NCI-H2029 (cell line): ENCODE data around the gene LCN12.

Experiments used
- DNase-seq: peaks from one replicate; lab custom pipeline; 2025; lab: John Stamatoyannopoulos, UW

The LCN12 gene, protein sequence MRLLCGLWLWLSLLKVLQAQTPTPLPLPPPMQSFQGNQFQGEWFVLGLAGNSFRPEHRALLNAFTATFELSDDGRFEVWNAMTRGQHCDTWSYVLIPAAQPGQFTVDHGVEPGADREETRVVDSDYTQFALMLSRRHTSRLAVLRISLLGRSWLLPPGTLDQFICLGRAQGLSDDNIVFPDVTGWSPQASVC

GRCh38 chr9:136951541-136952320, at the start of gene LCN12:
Gene LCN12 (plus strand): TSS chr9:136952273. CDS start chr9:136952328, 55 bp downstream.
- DNase-seq = no peak

DNA sequence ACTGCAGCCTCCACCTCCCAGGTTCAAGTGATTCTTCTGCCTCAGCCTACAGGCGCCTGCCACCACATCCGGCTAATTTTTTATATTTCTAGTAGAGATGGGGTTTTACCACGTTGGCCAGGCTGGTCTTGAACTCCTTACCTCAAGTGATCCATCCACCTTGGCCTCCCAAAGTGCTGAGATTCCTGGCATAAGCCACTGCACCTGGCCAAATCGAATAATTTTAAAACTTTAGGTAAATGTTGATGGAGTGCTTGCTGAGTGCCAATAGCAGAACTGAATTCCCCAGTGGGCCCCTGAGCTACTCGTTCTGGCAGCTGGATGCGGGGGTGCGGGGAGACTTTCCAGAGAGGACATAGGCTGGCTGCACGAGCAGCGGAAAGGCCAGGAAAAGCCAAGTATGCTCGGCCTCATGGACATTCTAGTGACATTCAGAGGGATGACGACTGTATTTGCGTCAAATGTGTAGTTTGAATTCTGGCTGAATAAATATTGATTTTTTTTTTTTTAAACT, 49.0 kb upstream of the LCN12 start:
- DNase-seq = no peak

DNA sequence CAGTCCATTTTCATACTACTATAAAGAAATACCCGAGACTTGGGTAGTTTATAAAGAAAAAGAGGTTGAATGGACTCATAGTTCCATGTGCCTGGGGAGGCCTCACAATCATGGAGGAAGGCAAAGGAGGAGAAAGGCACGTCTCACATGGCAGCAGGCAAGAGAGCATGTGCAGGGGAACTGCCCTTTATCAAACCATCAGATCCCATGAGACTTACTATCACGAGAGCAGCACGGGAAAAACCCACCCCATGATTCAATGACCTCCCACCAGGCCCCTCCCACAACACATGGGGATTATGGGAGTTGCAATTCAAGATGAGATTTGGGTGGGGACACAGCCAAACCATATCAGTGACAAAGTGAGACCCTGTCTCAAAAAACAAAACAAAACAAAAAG, 45.8 kb upstream of the LCN12 start:
- no peak for DNase-seq

DNA sequence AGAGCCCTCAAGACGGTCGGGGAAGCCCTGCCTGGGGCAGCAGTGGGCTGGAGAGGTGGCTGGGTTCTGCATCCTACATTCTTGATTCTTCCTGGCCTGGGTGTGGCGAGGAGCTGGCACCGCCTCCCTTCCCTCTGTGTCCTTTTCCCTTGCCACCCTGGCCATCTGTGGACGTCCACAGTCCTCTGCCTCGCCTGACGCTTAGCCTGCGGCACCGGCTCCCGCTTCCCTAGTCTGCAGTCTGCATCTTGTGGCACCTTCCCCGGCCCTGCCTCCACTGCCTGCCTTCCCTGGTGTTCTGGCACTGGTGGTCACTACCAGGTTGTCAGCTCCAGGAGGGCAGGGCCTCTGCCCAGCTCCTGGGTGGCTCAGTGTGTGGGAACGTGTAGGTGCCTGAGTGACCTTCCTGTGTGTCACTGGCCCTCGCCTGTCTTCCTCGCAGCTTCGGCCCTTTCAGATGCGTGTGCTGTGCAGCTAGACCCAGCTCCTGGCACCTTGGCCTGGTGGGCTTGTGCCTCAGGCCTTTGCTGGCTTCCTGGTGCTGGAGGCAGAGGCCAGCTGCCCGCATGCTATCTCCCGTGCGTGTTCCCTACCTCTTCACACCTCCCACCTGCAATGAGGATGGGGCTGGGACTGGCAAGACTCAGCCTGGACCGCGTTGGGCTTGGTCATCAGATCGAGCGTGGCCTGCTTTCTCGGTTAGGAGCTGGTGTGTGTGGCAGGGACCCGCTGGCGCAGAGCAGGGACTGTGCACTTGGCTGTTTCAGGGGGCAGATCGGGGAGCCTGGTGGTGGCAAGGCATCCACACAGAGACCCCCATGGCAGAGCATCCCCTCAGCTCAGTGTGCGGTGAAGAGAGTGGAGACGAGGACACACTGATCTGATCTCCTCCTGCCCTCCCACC, 44.8 kb upstream of the LCN12 start:
- no peak for DNase-seq

- no peak for DNase-seq
Measured at GRCh38 chr9:136910197-136910900, 41.7 kb upstream of the LCN12 start.

DNA sequence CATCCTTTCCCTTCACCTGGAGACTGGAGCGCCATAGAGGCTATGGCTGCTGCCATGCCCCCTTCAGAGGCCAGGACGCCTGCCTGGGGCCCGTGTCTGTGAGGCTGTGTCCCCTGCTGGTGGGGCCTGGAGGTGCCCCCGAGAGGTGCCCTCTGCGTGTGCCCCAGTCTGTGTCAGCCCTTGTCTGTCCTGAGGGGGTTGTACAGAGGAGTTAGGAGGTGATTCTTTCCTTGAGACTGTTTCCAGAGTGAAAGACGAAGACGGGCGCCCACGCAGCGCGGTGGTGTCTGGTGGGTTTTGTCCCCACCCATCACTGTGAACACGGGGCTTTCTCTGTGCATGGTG, 41.2 kb upstream of the LCN12 start:
- DNase-seq = no peak

DNA sequence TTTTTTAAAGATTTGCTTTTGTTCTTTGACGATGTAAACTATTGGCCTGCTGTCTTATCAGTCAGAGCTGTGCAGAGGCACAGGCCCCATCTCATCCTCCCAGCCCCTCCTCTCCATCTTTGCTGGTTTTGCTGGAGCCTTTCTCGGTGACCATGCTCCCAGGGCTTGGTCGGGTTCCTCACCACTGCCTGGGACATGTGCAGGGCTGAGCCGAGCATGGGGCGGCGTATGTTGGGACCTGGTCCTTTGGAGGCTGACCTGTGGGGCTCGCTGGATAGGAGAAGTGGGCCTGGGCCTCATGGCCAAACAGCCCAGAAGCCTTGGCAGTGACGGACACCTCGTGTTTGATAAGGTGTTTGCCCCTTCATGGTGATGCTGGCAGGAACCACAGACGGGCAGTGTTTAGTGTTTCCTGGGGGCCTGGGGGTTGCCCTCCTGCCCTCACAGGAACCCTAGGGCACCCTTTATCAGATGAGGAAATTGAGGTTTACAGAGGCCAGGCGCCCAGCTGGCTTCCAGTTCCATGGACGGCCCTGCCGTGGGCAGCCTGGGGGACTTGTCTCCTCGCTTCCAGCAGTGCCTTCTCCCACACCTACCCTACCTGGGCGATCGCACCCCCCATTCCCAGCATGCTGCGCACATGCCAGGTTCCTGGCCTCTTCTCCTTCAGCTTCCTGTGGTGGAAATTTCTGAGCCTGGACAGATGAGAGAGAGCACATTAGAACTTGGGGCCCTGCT, 38.2 kb upstream of the LCN12 start:
- DNase-seq = no peak

DNA sequence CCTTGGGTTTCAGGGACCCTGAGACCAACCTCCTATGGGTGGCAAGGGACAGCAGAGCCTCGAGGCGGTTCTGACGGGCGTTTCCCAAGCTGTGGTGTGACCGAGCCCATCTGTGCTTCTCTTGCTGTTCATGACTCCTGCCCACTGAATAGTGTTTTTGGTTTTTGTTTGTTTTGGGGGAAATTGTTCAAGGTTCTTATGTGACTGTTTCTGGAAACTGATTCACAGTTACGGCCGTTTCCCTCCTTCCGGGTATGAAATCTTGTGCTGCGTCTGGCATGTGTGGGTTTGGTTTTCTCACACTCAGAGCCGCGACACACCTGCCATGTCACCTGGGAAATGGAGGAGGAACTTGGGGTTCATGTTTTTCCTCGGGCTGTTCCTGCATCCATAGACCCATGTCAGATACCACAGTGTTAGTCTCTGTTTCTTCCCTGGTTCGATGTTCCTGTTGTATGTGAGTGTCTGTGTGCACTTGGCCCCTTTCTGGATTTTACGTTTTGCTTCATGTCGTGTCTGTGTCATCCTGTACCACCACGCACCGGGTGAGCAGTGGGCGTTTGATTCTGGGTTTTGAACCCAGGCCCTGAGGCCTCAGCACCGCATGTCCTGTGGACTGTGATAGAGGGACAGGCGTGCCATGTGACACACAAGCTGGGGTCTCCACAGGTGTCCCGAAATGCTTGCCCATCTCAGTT, 36.3 kb upstream of the LCN12 start:
- DNase-seq = no peak

DNA sequence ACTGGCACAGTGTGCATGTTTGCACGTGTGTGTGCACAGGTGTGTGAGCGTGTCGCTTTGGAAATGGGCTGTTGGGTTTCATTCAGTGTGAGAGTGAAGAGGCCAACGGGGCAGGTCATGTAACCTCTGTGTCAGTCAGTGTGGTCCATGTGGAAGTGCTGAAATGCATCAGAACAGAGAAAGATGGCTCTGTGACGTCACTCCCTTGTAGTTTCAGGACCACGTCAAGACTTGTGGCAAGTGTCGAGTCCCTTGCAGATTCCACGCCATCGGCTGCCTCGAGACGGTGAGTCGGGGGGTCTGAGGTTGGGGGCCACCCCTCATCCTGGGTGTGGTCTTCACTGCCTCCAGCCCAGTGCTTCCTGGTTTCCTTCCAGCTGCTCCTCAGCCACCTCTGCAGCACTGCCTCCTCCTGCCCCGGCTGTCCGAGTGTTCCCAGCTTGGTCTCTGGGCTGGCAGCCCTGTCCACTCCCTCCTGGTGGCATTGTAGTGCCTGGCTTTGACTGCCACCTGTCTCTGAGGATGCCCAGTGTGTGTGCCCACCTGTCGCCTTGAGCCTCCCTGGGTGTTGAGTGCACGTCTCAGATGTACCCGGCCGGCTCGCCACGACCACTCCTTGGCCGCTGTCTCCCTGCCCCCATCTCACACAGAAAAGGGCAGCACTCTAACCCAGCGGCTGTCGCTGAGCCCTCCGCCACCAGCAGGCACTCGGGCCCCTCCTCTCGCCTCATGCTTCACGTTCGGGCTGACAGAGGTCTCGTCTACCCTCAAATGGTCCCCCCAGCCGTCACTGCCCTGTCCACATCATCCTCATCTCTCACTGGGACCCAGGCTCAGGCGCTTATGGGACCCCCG, 35.5 kb upstream of the LCN12 start:
- no peak for DNase-seq

- no peak for DNase-seq
Measured at GRCh38 chr9:136917902-136918301, 34.2 kb upstream of the LCN12 start.

DNA sequence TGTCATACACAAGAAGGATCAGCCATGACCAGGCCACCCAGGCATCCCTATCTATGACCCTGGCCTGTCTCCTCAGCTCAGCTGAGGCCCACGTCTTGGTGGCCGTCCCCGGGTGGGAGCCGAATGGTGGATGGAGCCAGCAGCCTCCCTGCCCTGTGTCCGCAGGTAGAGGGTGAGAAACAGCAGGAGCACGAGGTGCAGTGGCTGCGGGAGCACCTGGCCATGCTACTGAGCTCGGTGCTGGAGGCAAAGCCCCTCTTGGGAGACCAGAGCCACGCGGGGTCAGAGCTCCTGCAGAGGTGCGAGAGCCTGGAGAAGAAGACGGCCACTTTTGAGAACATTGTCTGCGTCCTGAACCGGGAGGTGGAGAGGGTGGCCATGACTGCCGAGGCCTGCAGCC, 32.0 kb upstream of the LCN12 start:
- no peak for DNase-seq

GRCh38 chr9:136920734-136921231, 31.3 kb upstream of the LCN12 start:
- no peak for DNase-seq

- DNase-seq = no peak
Measured at GRCh38 chr9:136921307-136921706, 30.8 kb upstream of the LCN12 start.

DNA sequence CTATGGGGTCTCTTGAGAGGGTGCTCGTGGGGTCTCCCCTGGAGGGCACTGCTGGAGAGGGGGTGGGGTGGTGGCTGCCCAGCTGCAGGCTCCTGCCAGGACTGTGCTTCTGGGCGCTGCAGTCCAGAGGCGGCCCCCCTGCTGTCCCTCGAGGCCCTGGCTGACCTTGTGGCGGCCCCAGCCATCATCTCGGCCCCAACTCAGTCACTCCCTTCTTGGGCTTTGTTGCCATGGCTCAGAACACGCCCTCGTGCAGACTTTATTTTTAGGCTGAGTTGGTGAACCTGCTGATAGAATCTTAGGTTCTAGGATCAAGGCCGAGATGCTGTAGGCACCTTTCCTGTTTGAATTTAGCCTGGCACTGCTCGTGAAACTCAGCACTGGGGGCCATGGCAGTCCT, 30.4 kb upstream of the LCN12 start:
- DNase-seq = no peak

GRCh38 chr9:136922540-136922939, 29.5 kb upstream of the LCN12 start:
- DNase-seq = no peak

GRCh38 chr9:136923881-136924280, 28.2 kb upstream of the LCN12 start:
- peak; percentile 95 for DNase-seq

DNA sequence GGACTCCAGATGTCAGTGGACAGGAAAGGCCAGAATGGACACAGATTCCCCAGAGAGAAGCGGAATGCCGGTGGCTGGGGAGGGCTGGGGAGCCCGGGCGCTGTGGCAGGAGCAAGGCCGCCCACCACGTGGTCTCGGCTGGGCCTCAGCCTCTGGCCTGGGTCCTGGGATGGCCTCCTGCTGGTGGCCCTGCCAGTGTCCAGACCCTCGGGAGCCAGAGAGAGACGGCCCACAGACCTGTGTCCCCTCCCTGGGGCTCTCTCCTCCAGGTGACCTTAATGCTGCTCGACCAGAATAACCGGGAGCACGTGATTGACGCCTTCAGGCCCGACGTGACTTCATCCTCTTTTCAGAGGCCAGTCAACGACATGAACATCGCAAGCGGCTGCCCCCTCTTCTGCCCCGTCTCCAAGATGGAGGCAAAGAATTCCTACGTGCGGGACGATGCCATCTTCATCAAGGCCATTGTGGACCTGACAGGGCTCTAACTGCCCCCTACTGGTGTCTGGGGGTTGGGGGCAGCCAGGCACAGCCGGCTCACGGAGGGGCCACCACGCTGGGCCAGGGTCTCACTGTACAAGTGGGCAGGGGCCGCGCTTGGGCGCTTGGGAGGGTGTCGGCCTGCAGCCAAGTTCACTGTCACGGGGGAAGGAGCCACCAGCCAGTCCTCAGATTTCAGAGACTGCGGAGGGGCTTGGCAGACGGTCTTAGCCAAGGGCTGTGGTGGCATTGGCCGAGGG, 26.5 kb upstream of the LCN12 start:
- no peak for DNase-seq

GRCh38 chr9:136926154-136926704, 25.8 kb upstream of the LCN12 start:
- DNase-seq = no peak

DNA sequence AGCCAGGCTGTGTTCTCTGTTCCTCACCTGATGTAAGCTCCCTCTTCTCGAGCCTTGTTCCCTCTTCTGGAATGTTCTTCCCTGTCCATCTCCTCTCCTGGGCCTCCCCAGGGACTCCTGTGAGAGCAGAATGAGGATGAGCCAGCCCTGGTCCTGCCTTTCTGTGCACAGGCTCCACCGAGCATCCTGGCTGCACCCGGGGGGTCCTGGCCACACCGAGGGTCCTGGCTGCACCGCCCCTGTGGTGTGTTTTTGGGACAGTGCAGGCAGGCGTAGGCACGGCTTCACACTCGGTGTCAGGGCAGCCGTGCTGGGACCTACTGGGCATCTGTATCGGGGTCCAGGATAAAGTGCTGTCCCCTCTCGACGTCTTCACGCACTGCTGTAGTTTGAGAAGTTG, 25.3 kb upstream of the LCN12 start:
- no peak for DNase-seq
